Transverse colon (tissue), 4 donors: Measurements from ENCODE around the gene TARS3. TPM values are rescaled to one million over a fixed set of nuclear protein-coding genes. Genes with fewer than 3 reads are reported as not detected.

ENCODE experiments used
- DNase-seq: peaks from one replicate; pipeline ENCODE4 v3.0.0-alpha.2; 2019
- H3K27ac ChIP-seq, 4 donors: fragments of 200-600 bp; sonication (generic); 2 replicates each; pipeline ENCODE4 v1.5.1; 2016 to 2018; ENCODE audit warnings: inconsistent platforms in 4 of 4
- H3K27me3 ChIP-seq: fragments of 200-600 bp; sonication (generic); 2 replicates; pipeline ENCODE4 v1.5.1; 2017; ENCODE audit warnings: inconsistent platforms
- H3K36me3 ChIP-seq, 4 donors: fragments of 200-600 bp; sonication (generic); 2 replicates each; pipeline ENCODE4 v1.5.1; 2017 to 2019; ENCODE audit warnings: inconsistent platforms in 4 of 4
- H3K4me1 ChIP-seq, 4 donors: fragments of 200-600 bp; sonication (generic); 2 replicates each; pipeline ENCODE4 v1.5.1; 2017 to 2020; ENCODE audit warnings: inconsistent platforms in 4 of 4
- H3K4me3 ChIP-seq, 4 donors: fragments of 200-600 bp; sonication (generic); 1 replicate in 1 of 4; 2 replicates in 3 of 4; pipeline versions ENCODE4 v1.5.1 to v1.6.1; 2017 to 2019; ENCODE audit warnings: inconsistent platforms in 4 of 4
- H3K9me3 ChIP-seq, 2 donors: fragments of 200-600 bp; sonication (generic); 2 replicates each; pipeline ENCODE4 v1.5.1; 2017 to 2019; ENCODE audit warnings: inconsistent platforms in 2 of 2
- EP300 ChIP-seq: sonication (generic); formaldehyde crosslinking; IDR thresholded peaks from one replicate; pipeline ENCODE4 v1.6.1; 2017; ENCODE audit warnings: antibody characterized with exemption, low read depth
- POLR2A ChIP-seq: fragments of 450-650 bp; IDR thresholded peaks from one replicate; pipeline ENCODE4 v1.6.1; 2016; ENCODE audit warnings: antibody characterized with exemption, mild to moderate bottlenecking, moderate library complexity
- POLR2AphosphoS5 ChIP-seq, 3 donors: sonication (generic); formaldehyde crosslinking; IDR thresholded peaks; one replicate each; pipeline ENCODE4 v1.6.1; 2016; ENCODE audit warnings: antibody characterized with exemption in 3 of 3
- WGBS, 2 donors: methylation state at CpG; one replicate each; pipeline ENCODE4 v1.1.5; 2018; ENCODE audit warnings: low coverage in 1 of 2; 5-methylcytosine and 5-hydroxymethylcytosine counted together
- in situ Hi-C, 4 donors: fragments of 200-750 bp; cut with MboI; loops; one replicate each; pipeline versions ENCODE4 v1.15.0 to v1.15.1; 2017; ENCODE audit warnings: low sequenced_read_pairs in 3 of 4, low pct_ligation_motif_present in 1 of 4, low pct_unique_long_range_greater_than_20kb in 1 of 4
- intact Hi-C: fragments of 100-400 bp; cut with DNase I; formaldehyde crosslinking; loops from one replicate; pipeline ENCODE4 v1.15.1; 2023; ENCODE audit warnings: low total_unique reads
- total RNA-seq, 4 donors: library from RNA; depleted of rRNA; stranded (reverse); fragments of >200 nt; gene quantifications; one replicate each; pipeline ENCODE4 v1.1.0, GENCODE V29; 2016
- TF ChIP-seq, protein P1 (sequence below), 5 experiments: fragments of 200-600 bp in 3 of 5; fragments of 450-650 bp in 2 of 5; sonication (generic) in 3 of 5; IDR thresholded peaks; 1 replicate in 2 of 5; 2 replicates in 3 of 5; pipeline ENCODE4 v1.5.1; 2016 to 2017; ENCODE audit warnings: antibody characterized with exemption in 5 of 5, inconsistent platforms in 3 of 5, mild to moderate bottlenecking in 2 of 5, moderate library complexity in 1 of 5

The TARS3 gene
- total RNA-seq, 4 donors from 2014 or later, result 11.7 to 55.7 (median 15.0) TPM

DNA sequence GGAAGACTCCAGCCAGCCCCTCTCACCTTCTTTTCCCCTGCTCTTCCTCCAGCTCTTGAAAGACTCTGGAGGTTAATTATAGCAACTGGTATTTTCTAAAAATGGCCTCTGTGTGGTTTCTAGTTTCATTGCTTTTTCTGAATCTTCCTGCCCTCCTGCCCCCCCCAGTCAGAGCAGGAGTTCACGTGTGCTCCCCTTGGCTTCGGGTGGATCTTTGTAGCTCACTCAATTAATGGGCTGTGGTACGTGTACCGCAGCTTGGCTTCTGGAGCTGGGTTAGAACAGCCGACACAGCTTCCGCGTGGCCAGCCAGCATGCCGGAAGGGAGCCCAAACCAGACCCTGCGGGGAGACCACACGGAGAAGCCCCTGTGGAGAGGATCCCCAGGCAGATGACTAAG lies 103.6 kb downstream of the TARS3 start:
- TF ChIP-seq EP300, result no peak
- TF ChIP-seq POLR2AphosphoS5 (IDR thresholded peaks at IDR 0.05), result no peak
- TF ChIP-seq, protein P1, sequence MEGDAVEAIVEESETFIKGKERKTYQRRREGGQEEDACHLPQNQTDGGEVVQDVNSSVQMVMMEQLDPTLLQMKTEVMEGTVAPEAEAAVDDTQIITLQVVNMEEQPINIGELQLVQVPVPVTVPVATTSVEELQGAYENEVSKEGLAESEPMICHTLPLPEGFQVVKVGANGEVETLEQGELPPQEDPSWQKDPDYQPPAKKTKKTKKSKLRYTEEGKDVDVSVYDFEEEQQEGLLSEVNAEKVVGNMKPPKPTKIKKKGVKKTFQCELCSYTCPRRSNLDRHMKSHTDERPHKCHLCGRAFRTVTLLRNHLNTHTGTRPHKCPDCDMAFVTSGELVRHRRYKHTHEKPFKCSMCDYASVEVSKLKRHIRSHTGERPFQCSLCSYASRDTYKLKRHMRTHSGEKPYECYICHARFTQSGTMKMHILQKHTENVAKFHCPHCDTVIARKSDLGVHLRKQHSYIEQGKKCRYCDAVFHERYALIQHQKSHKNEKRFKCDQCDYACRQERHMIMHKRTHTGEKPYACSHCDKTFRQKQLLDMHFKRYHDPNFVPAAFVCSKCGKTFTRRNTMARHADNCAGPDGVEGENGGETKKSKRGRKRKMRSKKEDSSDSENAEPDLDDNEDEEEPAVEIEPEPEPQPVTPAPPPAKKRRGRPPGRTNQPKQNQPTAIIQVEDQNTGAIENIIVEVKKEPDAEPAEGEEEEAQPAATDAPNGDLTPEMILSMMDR (IDR thresholded peaks at IDR 0.05), result no peak
- no peak for TF ChIP-seq POLR2A
- DNase-seq, result no peak
- Histone ChIP-seq H3K36me3 (no peaks in the 10 kb centered on the region), H3K9me3 (no peaks in the 10 kb centered on the region), H3K27me3 (no peaks in the 10 kb centered on the region), H3K4me3 (no peak overlapping the region), H3K4me1 (peaks cover 2 to 9% (median 6%) of the 10 kb centered on the region in 4 donors), H3K27ac (no peak overlapping the region)
- in situ Hi-C loops, result no loop called here
- intact Hi-C loops, result no loop called here
- WGBS, 2 donors, result 70 to 87% methylated on average over 2 to 10 of the region's 10 CpGs

DNA sequence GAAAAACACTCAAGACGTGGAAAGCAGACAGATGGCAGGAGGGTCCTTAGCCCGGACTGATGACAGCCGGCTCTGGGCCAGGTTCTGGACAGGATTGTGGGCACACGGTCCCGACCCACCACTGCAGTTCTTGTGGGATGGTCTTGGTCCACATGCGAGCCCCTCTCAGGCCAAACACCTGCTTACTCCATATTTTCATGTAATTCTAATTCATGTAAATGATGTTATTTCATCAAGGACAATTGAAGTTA lies 104.7 kb downstream of the TARS3 start:
- H3K4me3 ChIP-seq, result no peak overlapping the region
- intact Hi-C loops, result no loop called here
- H3K27me3 ChIP-seq, result no peaks in the 10 kb centered on the region
- no peak for DNase-seq
- H3K36me3 ChIP-seq, result no peaks in the 10 kb centered on the region
- peaks cover 2 to 10% (median 9%) of the 10 kb centered on the region in 4 donors for H3K4me1 ChIP-seq
- H3K9me3 ChIP-seq, result no peaks in the 10 kb centered on the region
- no peak for TF ChIP-seq EP300
- TF ChIP-seq POLR2A, result no peak
- TF ChIP-seq POLR2AphosphoS5 (IDR thresholded peaks at IDR 0.05), result no peak
- TF ChIP-seq, protein P1 (IDR thresholded peaks at IDR 0.05), result no peak
- in situ Hi-C loops, result no loop called here
- no peak overlapping the region for H3K27ac ChIP-seq
- WGBS, 2 donors, result 94% methylated on average over 6 of the region's 6 CpGs; no CpG with 5 or more reads in 1 of the 2 donors

DNA sequence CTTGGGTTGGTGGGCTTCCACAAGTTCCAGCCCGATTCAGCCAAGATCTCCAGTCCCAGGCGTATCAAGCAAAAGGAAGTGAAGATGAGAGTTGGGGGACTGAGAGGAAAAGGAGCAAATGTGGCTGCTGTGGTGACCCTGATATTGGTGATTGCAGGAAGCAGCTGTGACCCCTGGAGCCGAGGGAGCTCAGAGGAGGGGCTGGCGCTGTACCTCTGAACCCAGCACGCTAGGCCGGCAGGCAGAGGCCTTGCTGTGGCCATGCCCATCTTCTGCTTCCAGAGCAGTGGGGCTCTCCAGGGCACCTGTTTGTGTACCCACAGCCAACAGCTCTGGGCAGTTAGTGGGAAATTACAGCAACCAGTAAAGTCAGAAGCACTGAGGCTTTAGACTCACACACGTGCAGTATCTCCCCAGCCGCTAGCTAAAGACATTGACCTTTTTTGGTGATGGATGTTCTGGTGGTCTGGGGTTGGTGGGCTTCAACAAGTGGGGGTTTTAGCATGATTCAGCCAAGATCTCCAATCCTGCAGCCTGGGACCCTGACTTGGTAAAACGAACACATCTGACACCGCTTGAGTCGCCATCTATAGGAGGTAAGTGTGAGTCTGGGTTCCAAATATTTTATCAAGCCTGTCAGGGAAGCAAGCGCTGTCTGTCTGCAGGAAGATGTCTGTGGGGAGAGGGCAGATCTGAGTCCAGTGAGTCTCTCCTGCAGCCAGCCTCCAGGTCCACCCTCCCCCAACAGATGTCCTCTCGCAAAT lies 105.2 kb downstream of the TARS3 start:
- 80 to 84% methylated on average over 1 to 13 of the region's 13 CpGs for WGBS, 2 donors
- H3K4me1 ChIP-seq, result peaks cover 2 to 10% (median 9%) of the 10 kb centered on the region in 4 donors
- no peaks in the 10 kb centered on the region for H3K36me3 ChIP-seq
- TF ChIP-seq EP300 (no peak), POLR2AphosphoS5 (IDR thresholded peaks at IDR 0.05) (no peak), POLR2A (no peak)
- TF ChIP-seq, protein P1 (IDR thresholded peaks at IDR 0.05), result no peak
- no peak overlapping the region for H3K4me3 ChIP-seq
- no peak overlapping the region for H3K27ac ChIP-seq
- no peaks in the 10 kb centered on the region for H3K9me3 ChIP-seq
- in situ Hi-C loops, result no loop called here
- no peaks in the 10 kb centered on the region for H3K27me3 ChIP-seq
- intact Hi-C loops, result no loop called here
- DNase-seq, result no peak

DNA sequence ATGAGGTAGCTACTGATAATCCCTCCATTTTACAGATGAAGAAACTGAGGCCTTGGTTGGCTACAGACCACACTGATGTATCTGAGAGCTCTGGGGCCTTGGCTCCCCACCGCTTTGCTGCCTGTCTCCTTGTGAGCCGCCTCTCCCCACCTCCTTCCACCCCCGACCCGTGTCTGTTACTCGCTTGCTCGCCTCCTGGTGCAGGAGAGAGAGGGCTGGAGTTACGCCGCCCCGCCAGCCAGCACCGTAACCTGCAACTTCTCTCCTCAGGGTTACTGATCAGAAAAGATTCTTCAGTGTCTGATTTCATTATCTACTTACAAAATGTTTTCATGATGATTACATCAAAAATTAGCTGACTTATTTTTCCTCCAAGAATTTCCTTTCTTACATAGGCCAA lies 106.2 kb downstream of the TARS3 start:
- peaks cover 2 to 17% (median 14%) of the 10 kb centered on the region in 4 donors for H3K4me1 ChIP-seq
- no peak overlapping the region for H3K4me3 ChIP-seq
- no peak overlapping the region for H3K27ac ChIP-seq
- H3K9me3 ChIP-seq, result no peaks in the 10 kb centered on the region
- in situ Hi-C loops, result no loop called here
- H3K27me3 ChIP-seq, result no peaks in the 10 kb centered on the region
- H3K36me3 ChIP-seq, result no peaks in the 10 kb centered on the region
- DNase-seq, result no peak
- intact Hi-C loops, result no loop called here
- 86 to 93% methylated on average over 10 of the region's 10 CpGs for WGBS, 2 donors
- TF ChIP-seq, protein P1 (IDR thresholded peaks at IDR 0.05), result no peak
- no peak for TF ChIP-seq EP300
- no peak for TF ChIP-seq POLR2AphosphoS5 (IDR thresholded peaks at IDR 0.05)
- TF ChIP-seq POLR2A, result no peak
